ENCODE data around the gene ABHD1. TPM values are rescaled to one million over a fixed set of nuclear protein-coding genes. Genes with fewer than 3 reads are reported as not detected.

The ABHD1 gene
- total RNA-seq, 1 donor from 2014 or later, result not detected

GRCh38 chr2:27076323-27076722 lies 47.3 kb upstream of the ABHD1 start:
- Histone ChIP-seq H3K4me3 (ENCODE audit: insufficient read depth, low read depth, low read length) (no peak overlapping the region), H3K4me1 (ENCODE audit: insufficient read depth, low read length) (peaks cover 63% of the 10 kb centered on the region), H2AFZ (ENCODE audit: low read depth, low read length) (no peak overlapping the region), H3K36me3 (ENCODE audit: insufficient read depth, low read length) (no peaks in the 10 kb centered on the region), H3K9me3 (ENCODE audit: insufficient read depth, low read depth, low read length) (no peaks in the 10 kb centered on the region), H3K4me2 (ENCODE audit: low read length) (no peak overlapping the region), H3K27ac (ENCODE audit: low read depth, low read length) (no peak overlapping the region), H3K27me3 (ENCODE audit: insufficient read depth, low read length) (no peaks in the 10 kb centered on the region), H3K9ac (ENCODE audit: low read length) (no peak overlapping the region), H4K20me1 (ENCODE audit: insufficient read depth, low read length) (no peaks in the 10 kb centered on the region), H3K79me2 (ENCODE audit: insufficient read depth, low read length) (peaks cover 24% of the 10 kb centered on the region)
- H3K4me3 Mint-ChIP-seq (ENCODE audit: unreplicated experiment), result no peak overlapping the region
- FAIRE-seq, result no peak
- H3K36me3 Mint-ChIP-seq (ENCODE audit: low read depth, unreplicated experiment), result peaks cover 1% of the 10 kb centered on the region
- no peak for DNase-seq (ENCODE audit: low read depth)
- H3K9me3 Mint-ChIP-seq (ENCODE audit: unreplicated experiment), result no peaks in the 10 kb centered on the region
- TF ChIP-seq CTCF (IDR thresholded peaks at IDR 0.05; ENCODE audit: insufficient read depth, low read depth, low read length) (no peak), EZH2 (IDR thresholded peaks at IDR 0.05; ENCODE audit: insufficient read depth, low read length) (no peak)
- no peak overlapping the region for H3K27ac Mint-ChIP-seq (ENCODE audit: unreplicated experiment)
- peaks cover 4% of the 10 kb centered on the region for H3K27me3 Mint-ChIP-seq (ENCODE audit: low read depth, unreplicated experiment)
- H3K4me1 Mint-ChIP-seq (ENCODE audit: low read depth, unreplicated experiment), result peaks cover 19% of the 10 kb centered on the region

- Histone ChIP-seq H3K27ac (ENCODE audit: low read depth, low read length) (no peak overlapping the region), H3K4me2 (ENCODE audit: low read length) (no peak overlapping the region), H3K4me3 (ENCODE audit: insufficient read depth, low read depth, low read length) (no peak overlapping the region), H2AFZ (ENCODE audit: low read depth, low read length) (no peak overlapping the region), H3K79me2 (ENCODE audit: insufficient read depth, low read length) (peaks cover 22% of the 10 kb centered on the region), H3K36me3 (ENCODE audit: insufficient read depth, low read length) (no peaks in the 10 kb centered on the region), H3K9me3 (ENCODE audit: insufficient read depth, low read depth, low read length) (no peaks in the 10 kb centered on the region), H3K27me3 (ENCODE audit: insufficient read depth, low read length) (no peaks in the 10 kb centered on the region), H3K9ac (ENCODE audit: low read length) (no peak overlapping the region), H4K20me1 (ENCODE audit: insufficient read depth, low read length) (peaks cover 8% of the 10 kb centered on the region), H3K4me1 (ENCODE audit: insufficient read depth, low read length) (peaks cover 61% of the 10 kb centered on the region)
- FAIRE-seq (no peak), DNase-seq (ENCODE audit: low read depth) (no peak)
- Mint-ChIP-seq H3K27me3 (ENCODE audit: low read depth, unreplicated experiment) (peaks cover 4% of the 10 kb centered on the region), H3K4me1 (ENCODE audit: low read depth, unreplicated experiment) (peaks cover 22% of the 10 kb centered on the region), H3K36me3 (ENCODE audit: low read depth, unreplicated experiment) (peaks cover 1% of the 10 kb centered on the region), H3K9me3 (ENCODE audit: unreplicated experiment) (no peaks in the 10 kb centered on the region), H3K27ac (ENCODE audit: unreplicated experiment) (peak overlapping the region; percentile 80), H3K4me3 (ENCODE audit: unreplicated experiment) (no peak overlapping the region)
- TF ChIP-seq CTCF (IDR thresholded peaks at IDR 0.05; ENCODE audit: insufficient read depth, low read depth, low read length), result no peak
- TF ChIP-seq EZH2 (IDR thresholded peaks at IDR 0.05; ENCODE audit: insufficient read depth, low read length), result no peak
These were observed 46.4 kb upstream of the ABHD1 start for GRCh38 chr2:27077231-27077630.

GRCh38 chr2:27078267-27079194 lies 45.1 kb upstream of the ABHD1 start, which contains the start of gene EMILIN1:
Gene EMILIN1 (plus strand): TSS chr2:27078615. CDS start chr2:27079066, 451 bp downstream.
- Histone ChIP-seq H3K27me3 (ENCODE audit: insufficient read depth, low read length) (no peaks in the 10 kb centered on the region), H2AFZ (ENCODE audit: low read depth, low read length) (peak within 1 kb of the TSS; percentile 85), H3K4me1 (ENCODE audit: insufficient read depth, low read length) (peaks cover 51% of the 10 kb centered on the region), H4K20me1 (ENCODE audit: insufficient read depth, low read length) (peaks cover 8% of the 10 kb centered on the region), H3K27ac (ENCODE audit: low read depth, low read length) (peak within 1 kb of the TSS; percentile 76), H3K79me2 (ENCODE audit: insufficient read depth, low read length) (peaks cover 22% of the 10 kb centered on the region), H3K9ac (ENCODE audit: low read length) (peak within 1 kb of the TSS; percentile 88), H3K4me3 (ENCODE audit: insufficient read depth, low read depth, low read length) (peak within 1 kb of the TSS; percentile 63), H3K36me3 (ENCODE audit: insufficient read depth, low read length) (peaks cover 2% of the 10 kb centered on the region), H3K9me3 (ENCODE audit: insufficient read depth, low read depth, low read length) (no peaks in the 10 kb centered on the region), H3K4me2 (ENCODE audit: low read length) (peak within 1 kb of the TSS; percentile 92)
- Mint-ChIP-seq H3K27ac (ENCODE audit: unreplicated experiment) (no peak within 1 kb of the TSS), H3K4me3 (ENCODE audit: unreplicated experiment) (peak within 1 kb of the TSS; percentile 46), H3K4me1 (ENCODE audit: low read depth, unreplicated experiment) (peaks cover 19% of the 10 kb centered on the region), H3K36me3 (ENCODE audit: low read depth, unreplicated experiment) (peaks cover 1% of the 10 kb centered on the region), H3K9me3 (ENCODE audit: unreplicated experiment) (no peaks in the 10 kb centered on the region), H3K27me3 (ENCODE audit: low read depth, unreplicated experiment) (peaks cover 4% of the 10 kb centered on the region)
- no peak for TF ChIP-seq CTCF (IDR thresholded peaks at IDR 0.05; ENCODE audit: insufficient read depth, low read depth, low read length)
- no peak for TF ChIP-seq EZH2 (IDR thresholded peaks at IDR 0.05; ENCODE audit: insufficient read depth, low read length)
- FAIRE-seq (no peak), DNase-seq (ENCODE audit: low read depth) (peak; percentile 90)

Data from astrocyte (in vitro differentiated cells and primary cell).